ENCODE results near the gene GALNT2.

The GALNT2 gene

DNA sequence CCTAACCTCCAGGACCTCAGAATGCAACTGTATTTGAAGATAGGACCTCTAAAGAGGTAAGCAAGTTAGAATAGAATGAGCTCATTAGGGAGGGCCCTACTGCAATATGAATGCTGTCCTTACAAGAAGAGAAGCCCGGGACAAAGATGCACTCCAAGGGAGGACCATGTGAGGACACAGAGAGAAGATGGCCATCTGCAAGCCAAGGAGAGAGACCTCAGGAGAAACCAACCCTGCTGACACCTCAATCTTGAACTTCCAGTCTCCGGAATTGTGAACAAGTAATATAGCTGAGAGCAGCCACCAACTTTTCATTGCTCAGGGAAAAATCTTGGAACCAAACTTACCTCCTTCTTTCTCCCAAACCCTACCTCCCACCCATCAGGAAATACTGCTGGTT is 15.0 kb upstream of the GALNT2 start:
- H3K79me2 ChIP-seq (ENCODE audit: control insufficient read depth, insufficient read depth, low read length, poor library complexity), result no peaks in the 10 kb centered on the region
- H3K27ac ChIP-seq (ENCODE audit: low read depth, low read length), result no peak overlapping the region
- no peak overlapping the region for H4K8ac ChIP-seq (ENCODE audit: low read depth, low read length)
- no peak overlapping the region for H3K23ac ChIP-seq (ENCODE audit: low read length)
- no peak overlapping the region for H2BK120ac ChIP-seq (ENCODE audit: insufficient read depth, low read length, poor library complexity)
- DNase-seq, result no peak
- H3K9ac ChIP-seq (ENCODE audit: low read length), result no peak overlapping the region
- no CpG with 5 or more reads among the region's 2 CpGs for WGBS (ENCODE audit: extremely low coverage, insufficient coverage, insufficient read length)
- H3K36me3 ChIP-seq (ENCODE audit: control insufficient read depth in 1 of 2, insufficient read depth in 2 of 2, low read length in 2 of 2), result no peaks in the 10 kb centered on the region
- no peak overlapping the region for H2AK5ac ChIP-seq (ENCODE audit: low read length)
- H3K9me3 ChIP-seq (ENCODE audit: insufficient read depth, low read depth, low read length), result no peaks in the 10 kb centered on the region
- H3K18ac ChIP-seq (ENCODE audit: low read length), result no peak overlapping the region
- H3K14ac ChIP-seq (ENCODE audit: low read length), result no peak overlapping the region
- no peaks in the 10 kb centered on the region for H3K27me3 ChIP-seq (ENCODE audit: insufficient read depth, low read length)
- no peak overlapping the region for H2AFZ ChIP-seq (ENCODE audit: insufficient read depth, low read length, poor library complexity)
- no peak overlapping the region for H4K91ac ChIP-seq (ENCODE audit: low read depth, low read length)
- no peak overlapping the region for H2BK12ac ChIP-seq (ENCODE audit: low read length)
- H3K79me1 ChIP-seq (ENCODE audit: low read length), result no peaks in the 10 kb centered on the region
- H3K4me2 ChIP-seq (ENCODE audit: low read length), result no peak overlapping the region
- H3K4me3 ChIP-seq (ENCODE audit: low read depth, low read length), result no peak overlapping the region
- no peaks in the 10 kb centered on the region for H3K4me1 ChIP-seq (ENCODE audit: control insufficient read depth in 1 of 2, insufficient read depth in 2 of 2, low read length in 2 of 2)
- no peak overlapping the region for H2BK5ac ChIP-seq (ENCODE audit: low read depth, low read length, poor library complexity)
- no peak overlapping the region for H4K12ac ChIP-seq (ENCODE audit: low read depth, low read length)
- H3K4ac ChIP-seq (ENCODE audit: low read depth, low read length), result no peak overlapping the region

DNA sequence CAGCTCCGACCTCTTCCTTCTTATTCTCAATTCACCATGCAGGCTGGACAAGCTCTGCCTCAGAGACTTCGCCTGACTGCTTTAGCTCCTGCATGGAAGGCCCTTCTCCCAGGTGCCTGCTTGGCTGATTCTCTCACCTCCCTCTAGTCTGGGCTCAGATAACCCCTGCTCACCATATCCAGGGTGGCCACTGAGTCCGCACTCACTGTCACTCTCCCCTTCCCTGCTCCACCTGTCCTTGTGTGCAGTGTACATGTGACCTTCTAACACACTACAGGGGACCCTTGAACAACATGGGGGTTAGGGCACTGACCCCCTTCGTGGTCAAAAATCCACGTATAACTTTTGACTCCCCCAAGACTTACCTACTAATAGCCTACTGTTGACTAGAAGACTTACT is 14.4 kb upstream of the GALNT2 start:
- Histone ChIP-seq H3K27me3 (ENCODE audit: insufficient read depth, low read length) (no peaks in the 10 kb centered on the region), H3K4me2 (ENCODE audit: low read length) (no peak overlapping the region), H4K12ac (ENCODE audit: low read depth, low read length) (no peak overlapping the region), H2AK5ac (ENCODE audit: low read length) (no peak overlapping the region), H2BK120ac (ENCODE audit: insufficient read depth, low read length, poor library complexity) (no peak overlapping the region), H3K79me1 (ENCODE audit: low read length) (no peaks in the 10 kb centered on the region), H3K9ac (ENCODE audit: low read length) (no peak overlapping the region), H4K91ac (ENCODE audit: low read depth, low read length) (no peak overlapping the region), H2BK12ac (ENCODE audit: low read length) (no peak overlapping the region), H3K4me3 (ENCODE audit: low read depth, low read length) (no peak overlapping the region), H3K36me3 (ENCODE audit: control insufficient read depth in 1 of 2, insufficient read depth in 2 of 2, low read length in 2 of 2) (no peaks in the 10 kb centered on the region), H3K23ac (ENCODE audit: low read length) (no peak overlapping the region), H3K14ac (ENCODE audit: low read length) (no peak overlapping the region), H3K27ac (ENCODE audit: low read depth, low read length) (no peak overlapping the region), H3K4me1 (ENCODE audit: control insufficient read depth in 1 of 2, insufficient read depth in 2 of 2, low read length in 2 of 2) (no peaks in the 10 kb centered on the region), H3K9me3 (ENCODE audit: insufficient read depth, low read depth, low read length) (no peaks in the 10 kb centered on the region), H2BK5ac (ENCODE audit: low read depth, low read length, poor library complexity) (no peak overlapping the region), H3K79me2 (ENCODE audit: control insufficient read depth, insufficient read depth, low read length, poor library complexity) (no peaks in the 10 kb centered on the region), H3K4ac (ENCODE audit: low read depth, low read length) (no peak overlapping the region), H3K18ac (ENCODE audit: low read length) (no peak overlapping the region), H4K8ac (ENCODE audit: low read depth, low read length) (no peak overlapping the region), H2AFZ (ENCODE audit: insufficient read depth, low read length, poor library complexity) (no peak overlapping the region)
- no CpG with 5 or more reads among the region's 5 CpGs for WGBS (ENCODE audit: extremely low coverage, insufficient coverage, insufficient read length)
- no peak for DNase-seq

DNA sequence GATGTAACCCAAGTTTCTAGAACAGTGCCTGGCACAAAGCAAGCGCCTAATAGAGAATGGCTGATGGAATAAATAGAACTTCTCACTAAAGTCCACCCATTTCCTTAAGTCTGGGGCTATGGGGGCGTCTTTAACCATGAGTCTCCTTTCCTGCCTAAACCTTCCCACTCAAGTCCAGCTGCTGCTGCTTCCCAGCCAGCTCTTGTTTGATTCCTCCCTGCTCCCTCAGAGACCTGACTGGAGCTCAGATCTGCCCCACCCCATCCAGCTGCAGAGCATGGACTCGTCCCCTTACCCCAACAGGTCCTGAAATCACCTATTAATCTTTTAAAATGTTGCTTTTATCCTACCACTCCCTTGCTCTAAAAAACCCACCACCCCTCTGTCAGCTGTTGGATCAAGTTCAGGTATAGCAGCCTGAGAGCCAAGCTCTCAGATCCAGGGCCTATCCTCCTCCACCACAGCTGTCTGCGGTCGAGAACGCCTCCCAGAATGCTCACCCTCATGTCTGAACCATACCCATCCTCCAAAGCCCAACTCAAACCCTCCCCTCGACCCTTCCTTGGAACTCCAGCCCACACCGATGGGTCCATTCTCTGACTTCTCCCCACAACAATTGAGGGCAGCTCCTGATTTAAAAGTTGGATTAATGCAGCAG is 12.8 kb upstream of the GALNT2 start:
- no peak overlapping the region for H3K4me3 ChIP-seq (ENCODE audit: low read depth, low read length)
- H3K27ac ChIP-seq (ENCODE audit: low read depth, low read length), result no peak overlapping the region
- no peak overlapping the region for H4K8ac ChIP-seq (ENCODE audit: low read depth, low read length)
- H3K27me3 ChIP-seq (ENCODE audit: insufficient read depth, low read length), result no peaks in the 10 kb centered on the region
- WGBS (ENCODE audit: extremely low coverage, insufficient coverage, insufficient read length), result no CpG with 5 or more reads among the region's 8 CpGs
- no peak overlapping the region for H3K4ac ChIP-seq (ENCODE audit: low read depth, low read length)
- no peak overlapping the region for H3K18ac ChIP-seq (ENCODE audit: low read length)
- H2BK120ac ChIP-seq (ENCODE audit: insufficient read depth, low read length, poor library complexity), result no peak overlapping the region
- no peak overlapping the region for H2AK5ac ChIP-seq (ENCODE audit: low read length)
- H3K79me1 ChIP-seq (ENCODE audit: low read length), result peaks cover 2% of the 10 kb centered on the region
- H3K4me1 ChIP-seq (ENCODE audit: control insufficient read depth in 1 of 2, insufficient read depth in 2 of 2, low read length in 2 of 2), result no peaks in the 10 kb centered on the region
- H2AFZ ChIP-seq (ENCODE audit: insufficient read depth, low read length, poor library complexity), result no peak overlapping the region
- no peak overlapping the region for H2BK5ac ChIP-seq (ENCODE audit: low read depth, low read length, poor library complexity)
- no peak overlapping the region for H3K4me2 ChIP-seq (ENCODE audit: low read length)
- H3K9me3 ChIP-seq (ENCODE audit: insufficient read depth, low read depth, low read length), result no peaks in the 10 kb centered on the region
- H3K36me3 ChIP-seq (ENCODE audit: control insufficient read depth in 1 of 2, insufficient read depth in 2 of 2, low read length in 2 of 2), result no peaks in the 10 kb centered on the region
- DNase-seq, result no peak
- no peak overlapping the region for H4K12ac ChIP-seq (ENCODE audit: low read depth, low read length)
- H4K91ac ChIP-seq (ENCODE audit: low read depth, low read length), result no peak overlapping the region
- no peak overlapping the region for H3K23ac ChIP-seq (ENCODE audit: low read length)
- H3K9ac ChIP-seq (ENCODE audit: low read length), result no peak overlapping the region
- no peak overlapping the region for H2BK12ac ChIP-seq (ENCODE audit: low read length)
- no peak overlapping the region for H3K14ac ChIP-seq (ENCODE audit: low read length)
- no peaks in the 10 kb centered on the region for H3K79me2 ChIP-seq (ENCODE audit: control insufficient read depth, insufficient read depth, low read length, poor library complexity)

DNA sequence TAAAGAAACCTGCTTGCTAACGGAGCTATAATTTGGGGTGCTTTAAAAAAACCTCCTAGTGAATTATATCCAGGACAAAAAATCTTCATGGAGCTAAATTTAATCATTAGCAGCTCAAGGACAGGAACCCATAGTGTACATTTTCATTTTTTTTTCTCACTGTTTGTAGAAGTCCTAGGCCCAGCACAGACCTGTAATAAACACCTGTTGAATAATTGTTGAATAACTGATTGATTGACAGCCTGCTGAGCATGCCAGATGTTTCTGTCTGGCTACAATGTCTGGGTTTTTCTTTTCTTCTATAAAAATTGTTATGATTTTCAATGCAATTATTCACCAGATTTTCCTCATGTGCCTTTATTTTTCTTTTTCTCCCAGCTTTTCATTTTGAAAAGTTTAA is 10.9 kb upstream of the GALNT2 start:
- Histone ChIP-seq H4K8ac (ENCODE audit: low read depth, low read length) (no peak overlapping the region), H2BK120ac (ENCODE audit: insufficient read depth, low read length, poor library complexity) (no peak overlapping the region), H3K14ac (ENCODE audit: low read length) (no peak overlapping the region), H3K4me3 (ENCODE audit: low read depth, low read length) (no peak overlapping the region), H3K27me3 (ENCODE audit: insufficient read depth, low read length) (no peaks in the 10 kb centered on the region), H3K79me2 (ENCODE audit: control insufficient read depth, insufficient read depth, low read length, poor library complexity) (no peaks in the 10 kb centered on the region), H2AFZ (ENCODE audit: insufficient read depth, low read length, poor library complexity) (no peak overlapping the region), H3K4ac (ENCODE audit: low read depth, low read length) (no peak overlapping the region), H3K23ac (ENCODE audit: low read length) (no peak overlapping the region), H4K91ac (ENCODE audit: low read depth, low read length) (no peak overlapping the region), H3K9ac (ENCODE audit: low read length) (no peak overlapping the region), H3K18ac (ENCODE audit: low read length) (no peak overlapping the region), H3K9me3 (ENCODE audit: insufficient read depth, low read depth, low read length) (no peaks in the 10 kb centered on the region), H2BK12ac (ENCODE audit: low read length) (no peak overlapping the region), H3K79me1 (ENCODE audit: low read length) (peaks cover 2% of the 10 kb centered on the region), H3K4me1 (ENCODE audit: control insufficient read depth in 1 of 2, insufficient read depth in 2 of 2, low read length in 2 of 2) (no peaks in the 10 kb centered on the region), H4K12ac (ENCODE audit: low read depth, low read length) (no peak overlapping the region), H3K36me3 (ENCODE audit: control insufficient read depth in 1 of 2, insufficient read depth in 2 of 2, low read length in 2 of 2) (no peaks in the 10 kb centered on the region), H3K27ac (ENCODE audit: low read depth, low read length) (no peak overlapping the region), H2BK5ac (ENCODE audit: low read depth, low read length, poor library complexity) (no peak overlapping the region), H2AK5ac (ENCODE audit: low read length) (no peak overlapping the region), H3K4me2 (ENCODE audit: low read length) (no peak overlapping the region)
- WGBS (ENCODE audit: extremely low coverage, insufficient coverage, insufficient read length), result no CpG with 5 or more reads among the region's 1 CpG
- no peak for DNase-seq

Measured in trophoblast cell (in vitro differentiated cells and primary cell).